ENCODE results near the gene ATP10B.

- no peak for TF ChIP-seq POLR2A (IDR thresholded peaks at IDR 0.05)
- TF ChIP-seq CTCF (IDR thresholded peaks at IDR 0.05), result no peak
Measured at GRCh38 chr5:160742446-160742845, 109.6 kb downstream of the ATP10B start.
